HG03108 (cell line): ENCODE results near the gene DCDC2B.
A peak's percentile ranks its signal among the peaks of the same experiment; 100 is the strongest.

Experiments used
- ATAC-seq: cut with Tn5 transposase; IDR thresholded peaks from one replicate; pipeline ENCODE4 v1.9.1; 2021; ENCODE audit warnings: moderate library complexity; ENCODE audit not compliant: unreplicated experiment

Gene DCDC2B

DNA sequence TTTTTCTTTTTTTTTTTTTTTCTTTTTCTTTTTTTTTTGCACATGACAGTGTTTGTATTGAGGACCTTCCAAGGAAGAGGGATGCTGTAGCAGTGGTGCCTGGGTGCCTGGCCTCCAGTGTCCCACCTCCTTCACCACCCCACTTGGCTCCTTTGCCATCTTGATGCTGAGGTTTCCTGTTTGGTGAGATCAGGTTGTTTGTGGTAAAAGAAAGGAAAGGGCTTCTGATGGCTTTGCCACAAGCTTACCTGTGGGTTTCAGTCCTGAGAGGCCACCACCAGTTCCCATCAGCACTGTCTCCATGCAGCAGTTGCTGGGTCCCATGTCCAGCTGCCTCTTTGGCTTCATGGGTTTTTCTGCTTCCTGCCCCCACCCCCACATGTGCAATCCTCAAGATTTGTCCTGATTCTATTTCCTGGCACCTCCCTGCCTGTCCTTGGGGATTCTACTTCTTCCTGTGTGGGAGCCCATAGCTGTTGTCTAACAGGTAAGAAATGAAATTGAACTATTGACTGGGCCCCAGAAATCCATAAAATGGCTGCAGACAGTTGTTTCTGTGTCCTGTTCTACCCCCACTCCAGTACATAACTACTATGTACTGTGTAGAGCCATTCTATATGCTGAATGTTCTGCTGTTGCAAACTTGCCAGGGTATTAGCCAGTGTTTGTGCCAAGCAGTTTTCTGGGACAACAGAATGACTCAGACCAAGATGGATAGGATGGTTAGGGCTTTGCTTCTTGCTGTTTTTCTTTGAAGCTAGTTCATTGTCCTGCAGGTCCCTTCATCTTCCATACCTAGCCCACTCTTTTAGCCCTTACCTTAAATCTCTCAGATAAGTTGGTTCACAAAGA lies 12.7 kb upstream of the DCDC2B start:
- ATAC-seq = no peak

DNA sequence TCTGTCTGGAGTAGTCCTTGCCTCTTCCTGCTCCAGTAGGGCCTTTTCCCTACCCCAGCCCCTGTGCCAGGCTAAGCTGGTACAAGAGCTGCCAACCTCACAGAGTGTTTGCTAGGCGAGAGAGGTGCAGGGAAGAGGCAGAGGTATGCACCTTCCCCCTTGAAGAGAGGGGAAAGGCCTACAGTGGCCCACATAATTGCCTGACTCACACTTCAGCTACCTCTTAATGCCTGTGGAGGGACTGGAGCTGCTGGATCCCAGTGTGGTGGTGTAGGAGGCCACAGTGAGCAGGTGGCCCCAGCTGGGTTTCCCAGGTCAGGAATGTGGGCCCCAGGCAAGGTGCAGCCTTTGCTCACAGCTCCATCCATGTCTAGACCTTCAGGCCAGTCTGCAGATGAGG lies 11.8 kb upstream of the DCDC2B start:
- no peak for ATAC-seq

- no peak for ATAC-seq
These were observed 11.1 kb upstream of the DCDC2B start for GRCh38 chr1:32197837-32198236.

DNA sequence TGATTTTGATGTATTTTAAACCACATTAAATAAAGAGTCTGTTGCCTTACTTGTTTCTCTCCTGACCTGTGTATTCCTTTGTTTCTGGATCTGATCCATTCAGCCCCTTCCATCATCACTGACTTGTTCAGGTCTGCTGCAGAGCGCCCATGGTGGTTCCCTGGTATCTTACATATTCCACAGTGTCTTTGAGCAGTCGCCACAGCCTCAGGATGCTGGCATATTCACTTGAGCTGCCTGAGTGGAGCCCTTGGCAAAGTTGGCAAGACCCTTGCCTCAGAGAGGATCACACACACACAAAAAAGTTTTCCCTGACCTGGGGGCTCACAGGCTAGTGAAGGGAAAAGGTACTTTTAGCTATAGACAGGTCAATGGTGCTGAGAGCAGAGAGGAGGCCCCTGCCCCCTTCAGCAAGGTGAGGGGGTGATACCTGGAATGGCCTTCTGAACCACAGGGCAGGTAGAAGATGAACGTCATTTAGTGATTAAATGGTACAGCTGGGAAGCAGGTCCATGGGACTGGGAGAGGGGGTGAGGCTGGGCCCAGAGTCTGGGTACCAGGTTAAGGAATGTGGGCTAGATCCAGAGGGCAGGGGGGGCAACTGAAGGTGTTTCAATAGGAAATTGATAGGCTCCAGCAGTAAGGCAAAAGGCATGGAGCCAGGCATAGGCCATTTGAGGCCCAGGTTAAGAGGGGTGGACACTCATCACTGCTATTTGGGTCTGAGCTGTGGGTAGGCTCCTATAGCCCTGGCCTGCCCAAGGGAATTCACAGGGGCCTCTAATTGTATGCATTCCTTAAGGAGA lies 10.4 kb upstream of the DCDC2B start:
- ATAC-seq = no peak

GRCh38 chr1:32199043-32199716 lies 9.7 kb upstream of the DCDC2B start:
- no peak for ATAC-seq

DNA sequence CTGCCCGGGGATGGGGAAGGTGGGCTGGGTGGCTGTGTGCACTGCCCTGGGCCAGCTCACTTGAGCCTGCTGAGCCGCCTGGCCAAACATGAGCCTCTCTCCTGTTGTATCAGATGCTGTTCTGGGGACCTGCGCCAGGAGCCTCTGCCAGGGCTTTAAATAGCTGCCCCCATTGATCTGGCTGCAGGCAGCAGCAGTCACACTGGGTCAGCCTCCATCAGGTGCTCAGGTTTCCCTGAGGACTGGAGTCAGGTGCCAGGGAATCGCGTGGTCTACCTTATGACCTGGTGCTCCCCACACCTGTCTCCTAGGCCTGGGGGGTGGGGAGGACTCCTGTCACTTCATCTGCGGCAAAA lies 9.2 kb upstream of the DCDC2B start:
- no peak for ATAC-seq

DNA sequence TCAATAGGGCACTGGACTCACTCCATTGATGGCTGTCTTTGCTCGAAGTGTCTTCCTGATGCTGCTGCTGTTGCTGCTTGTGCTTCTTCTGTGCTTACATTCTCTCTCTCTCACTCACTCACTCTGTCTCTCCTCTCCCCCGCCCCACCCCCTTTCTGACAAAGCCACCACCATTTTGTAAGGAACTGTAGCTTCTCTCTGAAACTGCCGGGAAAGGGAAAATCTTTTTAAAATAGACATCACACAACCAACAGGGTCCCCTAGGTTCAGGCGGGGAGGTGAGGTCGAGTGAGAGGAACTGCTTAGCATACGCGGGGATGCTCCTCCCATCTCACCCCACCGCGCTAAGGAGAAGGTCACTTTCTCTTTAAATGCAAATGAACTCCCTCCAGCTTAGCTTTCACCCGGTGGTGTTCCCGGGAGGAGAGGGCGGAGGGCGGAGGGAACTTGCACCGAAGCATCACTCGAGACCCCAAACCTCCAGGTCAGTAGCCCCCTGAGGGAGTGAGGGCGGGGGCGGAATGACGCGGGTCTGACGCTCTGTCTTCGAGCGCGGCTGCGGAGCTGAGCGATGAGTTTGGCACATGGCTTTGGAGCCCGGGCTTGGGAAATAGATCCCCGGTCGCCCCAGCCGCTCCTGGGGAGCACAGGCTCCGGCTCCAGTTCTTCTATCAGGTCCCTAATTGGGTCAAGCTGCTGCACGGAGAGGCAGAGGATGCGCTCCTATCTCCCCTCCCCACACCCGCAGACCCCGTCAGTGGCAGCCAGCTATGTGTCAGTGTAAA lies 8.5 kb upstream of the DCDC2B start, which contains the start of gene CCDC28B:
TSS of gene CCDC28B (plus strand) at position 370 of the 785 bp plus-strand sequence. CDS start 1,341 bp downstream, outside the sequence.
- ATAC-seq = no peak

- ATAC-seq = peak; percentile 38
These were observed 7.7 kb upstream of the DCDC2B start for GRCh38 chr1:32201011-32201855.

DNA sequence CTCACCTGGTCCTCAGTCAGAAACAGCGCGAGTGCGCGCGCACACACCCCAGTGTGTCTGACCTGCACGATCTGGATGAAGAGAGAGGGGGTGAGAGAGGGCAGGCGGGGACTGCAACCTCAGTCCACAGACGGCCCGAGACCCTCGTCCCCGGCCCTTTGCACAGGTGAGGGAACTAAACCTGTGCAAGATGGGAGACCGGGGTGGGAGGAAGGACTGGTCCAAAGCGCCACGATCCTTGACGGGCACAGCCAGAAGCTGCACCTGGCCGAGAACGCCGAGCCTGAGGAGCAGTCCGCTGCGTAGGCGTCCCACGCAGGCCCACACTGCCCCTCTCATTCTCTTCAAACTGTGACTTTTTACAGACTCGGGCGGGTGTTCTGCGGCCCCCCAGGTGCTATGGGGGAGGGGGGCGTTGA lies 3.9 kb upstream of the DCDC2B start:
- no peak for ATAC-seq

DNA sequence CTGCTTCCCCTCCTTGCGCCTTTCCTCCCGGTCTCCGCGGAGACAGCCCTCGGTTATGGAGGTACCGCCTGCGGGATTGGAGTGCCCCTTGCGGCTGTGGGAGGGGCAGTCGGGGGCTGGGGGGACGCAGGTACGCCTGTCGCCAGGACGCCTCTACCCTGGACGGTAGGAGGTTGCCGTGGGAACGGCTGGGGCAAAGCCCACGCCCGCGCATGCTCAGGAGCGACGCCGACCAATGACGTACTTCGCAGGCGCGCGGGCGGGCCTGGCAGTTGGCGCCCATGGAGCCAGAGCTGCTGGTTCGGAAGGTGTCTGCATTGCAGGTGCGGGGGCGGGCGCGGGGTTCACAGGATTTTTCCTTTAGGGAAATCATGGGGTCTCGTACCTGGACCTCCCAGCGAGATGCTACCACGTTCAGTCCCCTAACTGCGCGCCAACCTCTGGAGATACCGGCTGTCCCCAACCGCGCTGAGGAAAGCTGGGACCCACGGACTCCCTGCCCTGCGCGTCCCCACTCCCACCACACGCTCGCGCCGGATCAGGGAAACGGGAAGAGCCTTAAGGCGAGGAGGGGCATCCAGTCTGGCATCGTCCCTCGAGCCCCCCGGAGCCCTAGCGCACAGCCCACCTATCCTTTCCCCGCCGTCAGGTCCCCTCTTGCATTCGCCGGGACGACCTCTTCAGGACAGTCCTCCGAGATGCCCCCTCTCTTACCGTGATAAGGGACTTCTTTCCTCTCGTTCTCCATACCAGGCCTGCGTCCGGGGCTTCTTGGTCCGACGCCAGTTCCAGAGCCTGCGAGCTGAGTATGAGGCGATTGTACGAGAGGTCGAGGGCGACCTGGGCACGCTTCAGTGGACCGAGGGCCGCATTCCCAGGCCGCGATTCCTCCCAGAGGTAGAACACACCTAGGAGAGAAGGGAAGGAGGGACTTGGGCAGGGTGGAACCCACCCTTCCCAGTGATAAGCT lies 3.2 kb upstream of the DCDC2B start, which contains the start of gene IQCC:
TSS of gene IQCC (plus strand) at position 271 of the 970 bp plus-strand sequence. CDS start at position 282, 11 bp downstream.
- peak; percentile 39 for ATAC-seq

DNA sequence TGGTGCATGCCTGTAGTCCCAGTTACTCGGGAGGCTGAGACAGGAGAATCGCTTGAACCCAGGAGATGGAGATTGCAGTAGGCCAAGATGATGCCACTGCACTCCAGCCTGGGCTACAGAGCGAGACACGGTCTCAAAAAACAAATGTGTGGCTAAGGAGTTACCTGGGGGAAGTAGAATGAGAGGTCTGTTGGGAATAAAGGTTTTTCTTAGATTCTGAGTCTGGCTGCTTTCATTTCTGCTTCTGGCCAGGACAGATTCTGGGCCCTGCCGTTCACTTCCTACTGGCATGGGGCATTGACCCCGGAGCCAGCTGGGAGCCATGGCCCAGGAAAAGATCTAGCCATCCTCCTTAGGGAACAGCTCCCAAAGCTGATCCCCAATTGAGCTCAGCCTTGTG lies 420 bp upstream of the DCDC2B start:
- ATAC-seq = no peak

DNA sequence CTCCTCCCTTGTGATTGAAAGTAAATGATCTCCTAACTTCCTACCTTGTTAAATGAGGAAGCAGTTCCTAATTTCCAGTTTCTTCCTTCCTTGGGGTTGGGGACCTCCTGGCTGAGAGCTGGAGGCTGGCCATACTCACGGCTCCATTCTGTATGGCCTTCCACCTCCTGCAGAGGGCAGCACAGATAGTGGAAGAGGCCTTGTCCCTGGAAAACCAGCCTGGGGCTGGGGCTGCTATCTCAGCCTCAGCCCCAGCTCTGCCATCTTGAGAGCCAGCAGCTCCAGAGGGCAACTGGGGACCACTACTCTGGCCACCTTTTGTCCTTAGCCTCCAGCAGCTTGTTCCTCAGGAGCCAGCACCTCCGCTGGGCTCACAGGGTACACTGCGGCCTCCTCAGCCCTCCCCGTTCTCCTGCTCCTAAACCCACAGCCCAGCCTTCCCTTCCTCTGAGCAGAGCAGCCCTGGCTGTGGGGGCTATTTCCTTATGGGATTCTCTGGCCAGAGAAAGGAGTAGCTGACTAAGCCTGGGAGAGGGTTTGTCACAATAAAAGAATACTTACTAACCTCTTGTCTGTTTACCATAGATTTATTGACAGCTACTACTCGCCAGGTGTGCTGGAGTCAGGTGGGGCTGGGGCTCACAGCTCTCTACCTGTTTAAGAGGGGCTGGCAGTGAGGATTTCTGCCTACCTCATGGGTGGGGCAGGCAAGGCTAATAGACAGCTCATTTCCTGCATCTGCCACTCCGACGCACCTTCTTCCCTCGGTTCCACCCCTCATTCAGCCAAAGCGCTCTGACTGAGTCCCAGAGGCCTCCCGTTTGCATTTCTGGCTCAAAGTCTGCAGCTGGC lies 7.0 kb downstream of the DCDC2B start:
- ATAC-seq = no peak

DNA sequence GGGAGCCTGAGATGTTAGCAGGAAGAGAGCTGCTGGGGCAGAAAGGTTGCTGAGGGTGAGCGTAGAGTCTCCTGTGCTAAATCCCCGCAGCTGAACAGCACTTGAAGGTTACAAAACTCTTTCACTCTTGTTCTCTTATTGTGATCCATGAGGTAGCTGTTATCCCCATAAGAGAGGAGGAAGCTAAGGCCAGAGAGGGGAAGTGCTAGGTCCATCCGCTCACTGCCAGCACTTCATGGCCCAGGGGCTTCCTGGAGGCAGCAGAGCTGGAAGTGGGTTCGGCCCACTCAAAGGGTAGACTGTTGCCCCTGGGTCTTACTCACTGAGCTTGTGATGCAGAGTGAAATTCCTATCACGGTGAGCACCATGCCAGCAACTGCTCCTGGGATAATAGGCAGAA lies 7.7 kb downstream of the DCDC2B start:
- ATAC-seq = no peak

DNA sequence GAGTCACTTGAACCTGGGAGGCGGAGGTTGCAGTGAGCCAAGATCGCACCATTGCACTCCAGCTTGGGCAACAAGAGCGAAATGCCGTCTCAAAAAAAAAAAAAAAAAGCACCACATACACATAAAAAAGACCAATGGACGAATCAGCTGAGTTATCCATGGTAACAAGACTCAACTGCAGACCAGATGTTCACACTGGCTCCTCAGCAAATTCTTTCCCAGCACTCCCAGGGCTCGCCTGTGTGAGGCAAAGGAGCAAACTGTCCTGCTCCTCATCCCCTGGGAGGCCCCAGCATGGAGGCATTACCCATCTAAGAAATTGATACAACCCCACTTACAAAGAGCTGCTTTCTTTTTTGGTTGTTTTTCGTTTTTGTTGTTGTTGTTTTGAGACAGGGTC lies 10.1 kb downstream of the DCDC2B start:
- no peak for ATAC-seq

DNA sequence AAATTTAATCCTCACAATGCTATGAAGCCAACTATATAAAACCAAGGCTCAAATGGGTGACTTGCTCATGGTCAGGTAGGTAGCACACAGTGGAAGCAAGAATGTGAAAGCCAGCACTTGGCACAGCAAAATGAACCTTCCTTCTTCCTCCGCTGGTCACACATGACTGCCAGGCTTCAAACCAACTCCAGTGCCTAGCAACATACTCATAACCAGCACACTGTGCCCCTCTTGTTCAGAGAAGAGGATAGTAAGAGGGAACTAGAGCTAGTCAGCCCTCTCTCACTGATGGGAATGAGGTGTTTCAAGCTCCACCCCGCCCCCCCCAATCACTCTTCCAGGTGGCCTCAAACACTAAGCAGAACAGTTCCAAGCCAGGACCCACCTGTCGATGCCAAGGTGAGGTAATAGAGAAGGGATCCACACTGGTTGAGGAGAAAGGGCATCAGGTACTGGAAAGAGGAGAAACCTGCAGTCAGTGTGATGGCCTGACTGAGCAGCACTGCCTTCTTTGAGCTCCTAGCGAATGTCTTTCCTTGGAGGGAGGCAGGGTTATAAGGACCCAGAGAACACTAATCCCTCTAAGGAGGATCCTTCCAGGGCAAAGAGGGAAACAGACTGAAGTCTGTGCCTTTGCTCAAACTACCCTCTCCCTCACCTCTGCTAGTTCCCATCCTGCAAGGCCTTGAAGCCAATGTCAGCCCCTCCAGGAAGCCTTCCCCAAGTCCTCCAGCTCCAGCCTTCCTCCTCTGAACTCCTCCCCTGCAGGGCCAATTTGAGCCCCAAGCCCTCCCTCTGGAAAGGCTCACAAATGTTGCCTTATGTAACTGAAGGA lies 12.1 kb downstream of the DCDC2B start:
- no peak for ATAC-seq

DNA sequence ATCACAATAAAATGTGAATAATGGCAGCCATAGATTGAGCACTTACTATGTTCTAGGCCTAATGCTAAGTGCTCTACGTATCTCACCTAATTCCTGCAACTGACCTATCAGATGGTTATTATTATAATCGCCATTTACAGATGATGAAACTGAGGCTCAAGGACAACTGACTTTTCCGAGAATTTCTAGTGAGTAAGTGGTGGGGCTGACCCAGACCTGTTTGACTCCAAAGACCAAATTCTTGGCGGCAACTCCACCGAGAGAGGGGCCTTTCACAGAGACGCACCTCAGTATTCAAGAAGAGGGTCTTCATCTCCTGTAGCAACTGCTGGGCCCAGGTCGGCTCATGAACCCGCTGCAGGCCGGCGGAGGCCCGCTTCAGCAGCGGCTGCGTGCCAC lies 12.7 kb downstream of the DCDC2B start:
- no peak for ATAC-seq
